Panc1 (cell line): ENCODE results near the gene KIF21A. TPM values are rescaled to one million over a fixed set of nuclear protein-coding genes. Genes with fewer than 3 reads are reported as not detected.

Source experiments
- ATAC-seq: fragments of 200-7000 bp; cut with Tn5 transposase; 2 replicates; pipeline ENCODE4 v1.9.1; 2020; ENCODE audit warnings: mild to moderate bottlenecking, moderate library complexity
- BruUV-seq: library from RNA; stranded (reverse); fragments of 400-500 nt; replicated peaks from 2 replicates; lab custom pipeline; 2021; lab: Mats Ljungman, UMichigan
- CTCF ChIA-PET: fragments of 300-600 bp; sonication (Branson Sonifier 250); formaldehyde crosslinking; loops from one replicate; lab custom pipeline; 2022; ENCODE audit warnings: antibody characterized with exemption; lab: Charles Lee
- POLR2A ChIA-PET: fragments of 300-600 bp; sonication (Branson Sonifier 250); formaldehyde crosslinking; loops from one replicate; lab custom pipeline; 2022; ENCODE audit warnings: antibody characterized with exemption; lab: Charles Lee
- DNase-seq: peaks from one replicate; pipeline ENCODE4 v3.0.0-alpha.2; 2010; ENCODE audit warnings: low read depth, low spot score
- H3K27ac ChIP-seq: 2 replicates; pipeline ENCODE4 v1.5.1; 2011; ENCODE audit warnings: mild to moderate bottlenecking, low read length, inconsistent platforms
- H3K27me3 ChIP-seq: fragments of 200-500 bp; sonication (Bioruptor generic); 2 replicates; pipeline ENCODE4 v1.6.0; 2014; ENCODE audit warnings: low read length, inconsistent platforms; ENCODE audit not compliant: control insufficient read depth, insufficient read depth
- H3K36me3 ChIP-seq: fragments of 200-500 bp; sonication (Bioruptor generic); 2 replicates; pipeline ENCODE4 v1.5.1; 2014; ENCODE audit warnings: inconsistent platforms, mild to moderate bottlenecking, low read length, moderate library complexity; ENCODE audit not compliant: control insufficient read depth, insufficient read depth
- H3K4me1 ChIP-seq: 2 replicates; pipeline ENCODE4 v1.5.1; 2011; ENCODE audit warnings: inconsistent platforms, mild to moderate bottlenecking, low read length, moderate library complexity; ENCODE audit not compliant: control insufficient read depth, insufficient read depth
- H3K4me3 ChIP-seq, 2 experiments: 2 replicates each; pipeline ENCODE4 v1.5.1; 2011 to 2012; ENCODE audit warnings: low read depth in 2 of 2, low read length in 2 of 2, mild to moderate bottlenecking in 2 of 2, inconsistent platforms in 1 of 2, moderate library complexity in 1 of 2
- H3K9me3 ChIP-seq: fragments of 200-500 bp; sonication (Bioruptor generic); 2 replicates; pipeline ENCODE4 v1.5.1; 2014; ENCODE audit warnings: low read depth, mild to moderate bottlenecking, inconsistent platforms, low read length, moderate library complexity; ENCODE audit not compliant: control insufficient read depth, insufficient read depth
- CTCF ChIP-seq: fragments of 450-650 bp; IDR thresholded peaks from 2 replicates; pipeline ENCODE4 v1.5.1; 2017; ENCODE audit warnings: mild to moderate bottlenecking
- POLR2AphosphoS5 ChIP-seq: IDR thresholded peaks from 2 replicates; pipeline ENCODE4 v1.6.1; 2012; ENCODE audit warnings: mild to moderate bottlenecking, low read depth, low read length, moderate library complexity
- REST ChIP-seq, 2 experiments: IDR thresholded peaks; 2 replicates each; pipeline ENCODE4 v1.6.1; 2011 to 2012; ENCODE audit warnings: low read depth in 2 of 2, control low read depth in 1 of 2, low read length in 1 of 2, mild to moderate bottlenecking in 1 of 2, moderate library complexity in 1 of 2; ENCODE audit not compliant: insufficient read depth in 1 of 2
- SIN3A ChIP-seq: IDR thresholded peaks from 2 replicates; pipeline ENCODE4 v1.6.1; 2012; ENCODE audit warnings: low read depth, mild to moderate bottlenecking, low read length, moderate library complexity, borderline replicate concordance; ENCODE audit not compliant: insufficient read depth
- TCF7L2 ChIP-seq: IDR thresholded peaks from 2 replicates; pipeline ENCODE4 v1.6.1; 2011; ENCODE audit warnings: mild to moderate bottlenecking, low read depth, low read length, inconsistent platforms
- in situ Hi-C: cut with HindIII; loops from 2 replicates; pipeline ENCODE4 v1.10.0; 2016; ENCODE audit warnings: low sequenced_read_pairs, low pct_unique_long_range_greater_than_20kb
- intact Hi-C: fragments of 100-400 bp; cut with micrococcal nuclease; formaldehyde crosslinking; loops from one replicate; pipeline ENCODE4 v1.10.0; 2022; ENCODE audit not compliant: unreplicated experiment
- total RNA-seq: library from RNA; stranded (reverse); gene quantifications from one replicate; pipeline ENCODE4 v1.2.1, GENCODE V29; 2021; ENCODE audit not compliant: unreplicated experiment

Gene KIF21A
- total RNA-seq, 1 experiment from 2014 or later, result 25.6 TPM

- POLR2A ChIA-PET, result no interaction called here
These were observed 190.3 kb downstream of the KIF21A start for GRCh38 chr12:39252628-39253027.

More at GRCh38 chr12:39252628-39253027, 190.3 kb downstream of the KIF21A start:
- Histone ChIP-seq H3K36me3 (no peaks in the 10 kb centered on the region), H3K4me1 (no peaks in the 10 kb centered on the region), H3K9me3 (no peaks in the 10 kb centered on the region), H3K27ac (no peak overlapping the region), H3K4me3 (no peak overlapping the region), H3K27me3 (no peaks in the 10 kb centered on the region)
- no peak for ATAC-seq
- CTCF ChIA-PET, result no interaction called here
- no TSS peak for BruUV-seq
- TF ChIP-seq CTCF (no peak), REST (IDR thresholded peaks at IDR 0.05; ENCODE audit: insufficient read depth in 1 of 2, low read depth in 2 of 2, low read length in 1 of 2) (no peak), POLR2AphosphoS5 (no peak), TCF7L2 (no peak), SIN3A (no peak)
- intact Hi-C loops, result loop anchor here (10.0 kb wide), 1 partner anchor 148 kb away; no protein-coding TSS in a partner anchor
- DNase-seq, result no peak
- in situ Hi-C loops, result no loop called here

Other genes starting within 250 kb of the KIF21A start
- gene ABCD2, start 176.7 kb upstream of the KIF21A start, total RNA-seq, result not detected